HG03097 (cell line): ENCODE results near the gene ANKMY2.
"Not testable (repeated sequence)": the region's sequence is repeated elsewhere in the genome, so short reads cannot be mapped to it uniquely, and the experiment has no call there.

Experiments
- ATAC-seq: cut with Tn5 transposase; IDR thresholded peaks from one replicate; pipeline ENCODE4 v1.9.1; 2021; ENCODE audit not compliant: unreplicated experiment, low FRiP score

ANKMY2 gene

DNA sequence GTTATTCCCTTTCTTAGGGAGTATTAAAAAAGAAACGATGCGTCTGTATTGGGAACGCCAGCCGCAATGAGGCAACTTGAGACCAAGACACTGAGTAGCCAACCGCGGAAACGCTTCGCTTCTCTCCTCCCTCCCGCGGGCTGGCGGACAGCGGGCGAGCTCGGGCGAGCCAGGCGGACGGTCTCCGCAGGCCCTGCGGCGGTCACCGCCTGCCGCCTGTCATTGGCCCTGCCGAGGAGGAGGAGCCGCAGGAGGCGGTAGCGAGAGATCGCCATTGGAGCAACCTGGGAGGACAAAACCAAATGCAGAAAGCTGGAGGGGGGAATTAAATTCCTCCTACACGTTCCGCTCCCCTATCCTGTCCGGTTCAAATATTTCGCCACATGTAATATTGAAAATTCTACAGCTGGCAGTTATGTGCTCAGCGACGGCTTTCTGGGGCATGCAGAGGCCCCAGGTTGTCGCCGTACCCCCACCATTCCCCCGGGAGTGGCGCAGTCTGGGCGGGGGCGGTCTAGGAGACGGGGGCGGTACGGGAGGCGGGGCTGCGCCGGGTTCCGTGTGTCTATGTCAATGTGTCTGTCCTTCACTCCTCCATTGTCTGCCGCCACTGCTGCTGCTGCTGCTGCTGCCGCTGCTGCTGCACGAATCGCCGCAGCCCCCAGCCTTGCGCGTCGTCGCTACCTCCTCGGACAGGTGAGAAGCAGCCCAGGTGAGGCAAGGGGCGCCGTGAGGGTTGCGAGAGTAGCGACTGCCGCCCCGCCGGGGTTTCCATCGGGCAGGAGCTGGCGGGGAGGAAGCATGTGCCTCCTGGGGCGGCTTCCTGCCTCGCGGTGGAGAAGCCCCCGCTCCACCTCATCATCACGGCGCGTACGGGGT is at the start of gene ANKMY2, which contains the start of gene BZW2:
Gene ANKMY2 (minus strand): TSS at position 162 of the 879 bp plus-strand sequence. CDS start 181 bp downstream, outside the sequence.
Gene BZW2 (plus strand): TSS at position 589 of the 879 bp plus-strand sequence. CDS start 19,263 bp downstream, outside the sequence.
- ATAC-seq: peak; percentile 98

DNA sequence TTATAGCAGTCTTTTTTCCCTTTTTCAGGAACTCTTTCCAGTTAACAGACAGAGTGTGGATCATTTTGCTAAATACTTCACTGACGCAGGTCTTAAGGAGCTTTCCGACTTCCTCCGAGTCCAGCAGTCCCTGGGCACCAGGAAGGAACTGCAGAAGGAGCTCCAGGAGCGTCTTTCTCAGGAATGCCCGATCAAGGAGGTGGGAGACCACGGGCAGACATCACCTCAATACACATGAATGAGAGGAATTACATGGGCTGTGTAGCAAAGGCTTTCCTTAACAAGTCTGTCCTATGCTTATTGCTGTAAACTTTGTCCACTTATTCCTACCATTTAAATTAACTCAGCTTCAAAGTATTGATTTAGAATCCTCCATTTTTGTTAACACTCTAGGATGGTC is 49.3 kb upstream of the ANKMY2 start:
- ATAC-seq: no peak

DNA sequence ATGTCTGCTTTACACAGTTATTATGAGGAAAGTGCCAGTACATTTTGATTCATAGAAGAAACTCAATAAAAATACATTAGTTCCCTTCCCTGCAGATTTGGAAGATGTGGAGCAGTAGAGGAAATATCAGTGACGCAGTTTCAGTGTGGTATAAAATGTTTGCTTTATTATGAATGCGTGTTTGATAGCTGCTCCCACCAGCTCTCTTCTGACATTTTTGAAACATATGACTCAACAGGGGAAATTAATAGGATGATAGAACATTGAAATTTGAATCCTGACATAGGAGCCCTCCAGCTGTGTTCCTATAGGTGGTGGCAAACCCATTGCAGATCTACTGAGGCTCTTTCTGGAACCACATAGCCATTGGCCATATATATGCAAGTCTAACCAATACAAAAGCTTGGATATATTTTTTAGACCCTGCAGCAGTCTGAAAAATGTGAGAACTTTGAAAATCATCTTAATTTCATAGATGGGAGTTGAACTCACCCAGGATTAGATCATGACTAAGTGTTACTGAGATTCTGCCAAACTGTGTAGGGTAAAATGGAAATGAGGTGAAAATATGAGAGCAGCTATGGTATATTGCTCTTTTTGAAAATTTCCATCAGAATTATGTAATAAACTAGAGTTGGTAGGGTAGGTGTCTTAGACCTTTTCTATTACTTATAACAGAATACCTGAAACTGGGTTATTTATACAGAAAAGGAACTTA is 48.2 kb upstream of the ANKMY2 start:
- no peak for ATAC-seq

DNA sequence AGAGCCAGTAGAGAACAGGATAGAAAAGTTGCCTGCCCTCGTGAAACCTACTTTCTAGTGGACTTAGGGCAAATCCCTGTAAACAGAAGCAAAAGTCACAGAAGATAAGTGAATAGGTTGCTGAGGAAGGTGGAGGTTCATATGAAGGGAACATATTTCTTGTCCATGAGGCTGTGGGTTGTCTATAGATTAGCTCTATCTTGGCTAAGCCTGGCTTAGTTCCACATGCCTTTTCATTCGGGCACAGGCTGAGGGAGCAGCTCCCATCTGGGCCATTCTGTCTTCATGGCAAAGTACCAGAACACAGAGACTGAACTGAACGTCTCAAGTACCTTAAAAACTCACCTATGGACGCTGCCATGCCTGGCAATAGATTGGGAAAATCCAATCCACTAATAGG is 45.7 kb upstream of the ANKMY2 start:
- no peak for ATAC-seq

DNA sequence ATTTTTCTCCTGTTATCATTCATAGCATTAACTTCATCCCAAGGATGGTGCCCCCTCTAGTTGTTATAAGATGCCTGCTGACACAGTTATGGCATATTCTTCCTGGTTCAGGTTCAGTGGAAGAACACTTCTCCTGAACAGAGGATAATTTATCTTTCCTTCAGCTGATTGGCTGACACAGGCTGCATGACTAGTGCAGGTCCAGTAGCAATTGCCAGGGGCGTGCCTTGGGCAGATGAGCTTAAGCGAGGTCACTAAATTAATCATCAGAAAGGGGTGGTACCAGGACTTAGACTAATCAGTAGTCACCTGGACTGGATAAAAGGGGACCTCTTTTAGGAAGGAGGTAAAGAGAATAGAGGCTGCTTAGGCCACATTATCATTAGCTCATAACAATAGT is 42.7 kb upstream of the ANKMY2 start:
- no peak for ATAC-seq

DNA sequence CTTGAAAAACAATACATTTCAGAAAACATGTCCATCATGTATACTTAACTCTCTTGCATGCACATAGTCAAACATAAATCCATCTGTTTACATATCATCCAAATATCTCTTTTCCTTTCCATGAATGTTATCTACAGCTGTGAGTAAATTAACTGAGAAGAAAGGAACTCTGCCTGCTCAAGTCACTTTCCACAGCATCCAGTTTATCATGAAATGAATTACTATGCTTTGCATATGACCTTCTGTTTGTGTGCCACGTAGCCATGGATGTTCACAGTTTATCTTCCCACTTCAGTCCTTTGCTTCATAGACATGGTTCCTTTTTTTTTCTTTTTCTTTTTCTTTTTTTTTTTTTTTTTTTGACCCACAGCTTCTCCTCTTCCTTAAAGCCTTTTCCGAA is 40.0 kb upstream of the ANKMY2 start:
- ATAC-seq: no peak

DNA sequence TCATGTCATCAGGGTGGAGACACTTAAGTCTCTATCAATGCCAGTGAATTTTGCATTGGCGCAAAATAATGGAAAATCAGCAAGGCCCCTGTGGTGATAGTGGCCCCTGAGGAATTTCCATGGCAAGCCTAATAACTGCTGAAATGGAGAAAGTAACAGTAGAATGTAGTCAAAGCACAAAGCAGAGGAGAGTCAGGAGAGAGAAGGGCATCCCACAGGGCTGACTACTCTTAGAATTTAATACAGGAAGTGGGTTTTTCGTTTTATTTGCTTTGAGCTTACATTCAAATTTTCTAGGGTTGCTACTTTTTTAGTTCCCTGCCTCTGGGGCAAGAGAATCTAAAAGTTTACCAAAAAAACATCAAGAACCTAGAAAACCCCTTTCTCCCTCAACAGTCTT is 39.4 kb upstream of the ANKMY2 start:
- ATAC-seq: no peak

DNA sequence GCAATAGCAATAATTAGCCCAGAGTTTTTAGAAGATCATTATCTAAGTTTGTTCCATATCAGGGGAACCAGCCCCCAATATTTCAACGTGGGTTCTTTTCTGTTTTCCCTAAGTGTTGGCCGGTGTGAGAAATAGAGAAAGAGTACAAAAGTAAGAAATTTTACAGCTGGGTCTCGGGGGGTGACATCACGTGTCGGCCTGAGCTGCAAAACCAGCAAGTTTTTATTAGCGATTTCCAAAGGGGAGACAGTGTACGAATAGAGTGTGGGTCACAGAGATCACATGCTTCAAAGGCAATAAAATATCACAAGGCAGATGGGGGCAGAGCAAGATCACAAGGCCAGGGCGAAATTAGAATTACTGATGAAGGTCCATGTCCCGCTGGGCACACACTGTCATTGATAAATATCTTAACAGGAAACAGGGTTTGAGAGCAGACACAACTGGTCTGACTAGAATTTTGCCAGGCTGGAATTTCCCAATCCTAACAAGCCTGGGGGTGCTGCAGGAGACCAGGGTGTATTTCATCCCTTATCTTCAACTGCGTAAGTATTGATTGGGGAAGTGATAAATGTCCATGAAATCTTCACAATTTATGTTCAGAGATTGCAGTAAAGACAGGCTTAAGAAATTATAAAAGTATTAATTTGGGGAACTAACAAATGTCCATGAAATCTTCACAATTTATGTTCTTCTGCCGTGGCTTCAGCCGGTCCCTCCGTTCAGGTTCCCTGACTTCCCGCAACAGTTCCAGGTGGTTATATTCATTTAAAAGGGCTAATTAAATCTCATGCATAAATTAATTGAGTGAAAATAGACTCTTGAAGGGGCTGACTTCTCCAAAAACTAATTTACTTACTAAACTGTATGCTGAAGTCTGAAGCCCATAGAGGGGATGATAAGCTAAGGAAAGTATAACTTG is 33.4 kb upstream of the ANKMY2 start:
- not testable (repeated sequence) for ATAC-seq

DNA sequence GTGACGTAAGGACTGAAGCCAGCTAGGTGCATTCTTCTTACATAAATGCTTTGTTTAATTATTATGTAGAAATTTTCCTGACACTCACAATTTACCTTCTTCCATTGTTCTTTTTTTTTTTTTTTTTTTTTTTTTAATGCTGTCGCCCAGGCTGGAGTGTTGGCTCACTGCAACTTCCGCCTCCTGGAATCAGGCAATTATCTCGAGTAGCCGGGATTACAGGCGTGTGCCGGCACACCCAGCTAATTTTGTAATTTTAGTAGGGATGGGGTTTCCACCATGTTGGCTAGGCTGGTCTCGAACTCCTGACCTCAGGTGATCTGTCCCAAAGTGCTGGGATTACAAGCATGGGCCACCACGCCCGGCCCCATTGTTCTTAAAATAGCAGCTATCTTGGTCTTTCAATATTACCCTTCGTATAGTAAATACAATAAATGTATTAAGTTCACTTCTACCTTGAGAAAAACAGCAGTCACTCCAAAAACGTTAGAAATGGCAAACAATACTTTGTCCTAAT is 32.5 kb upstream of the ANKMY2 start:
- ATAC-seq: no peak

DNA sequence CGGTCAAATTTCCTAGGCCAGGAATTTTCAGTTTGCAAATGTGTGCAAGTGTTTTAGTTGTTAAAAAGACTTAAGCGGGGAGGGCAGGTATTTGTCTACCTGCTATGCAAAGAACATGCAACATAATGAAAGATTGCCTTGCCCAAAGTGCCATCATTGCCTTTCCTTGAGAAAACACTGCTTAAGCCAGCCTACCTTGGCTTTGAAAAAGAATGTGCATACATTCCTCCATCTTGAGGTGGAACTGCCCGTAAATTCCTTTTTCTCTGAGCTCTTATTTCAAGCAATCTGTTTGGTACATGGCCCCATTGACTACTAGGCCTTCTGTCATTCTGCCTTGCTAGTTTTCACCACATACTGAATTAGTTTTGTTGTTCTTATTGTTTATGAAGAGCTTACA is 29.7 kb upstream of the ANKMY2 start:
- no peak for ATAC-seq

DNA sequence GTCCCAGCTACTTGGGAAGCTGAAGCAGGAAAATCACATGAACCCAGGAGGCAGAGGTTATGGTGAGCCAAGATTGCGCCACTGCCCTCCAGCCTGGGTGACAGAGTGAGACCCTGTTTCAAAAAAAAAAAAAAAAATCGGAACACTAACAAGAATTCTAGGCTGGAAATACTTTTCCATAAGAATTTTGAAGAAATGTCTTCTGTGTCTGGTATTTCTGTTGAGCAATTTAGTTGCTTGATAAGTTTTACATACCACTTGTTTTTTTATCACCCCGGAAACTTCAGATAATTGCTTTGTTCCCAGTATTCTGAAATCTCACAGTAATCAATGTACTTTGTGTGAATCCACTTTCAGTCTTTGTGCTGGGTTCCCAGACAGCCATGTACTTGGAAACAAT is 26.3 kb upstream of the ANKMY2 start:
- ATAC-seq: no peak

DNA sequence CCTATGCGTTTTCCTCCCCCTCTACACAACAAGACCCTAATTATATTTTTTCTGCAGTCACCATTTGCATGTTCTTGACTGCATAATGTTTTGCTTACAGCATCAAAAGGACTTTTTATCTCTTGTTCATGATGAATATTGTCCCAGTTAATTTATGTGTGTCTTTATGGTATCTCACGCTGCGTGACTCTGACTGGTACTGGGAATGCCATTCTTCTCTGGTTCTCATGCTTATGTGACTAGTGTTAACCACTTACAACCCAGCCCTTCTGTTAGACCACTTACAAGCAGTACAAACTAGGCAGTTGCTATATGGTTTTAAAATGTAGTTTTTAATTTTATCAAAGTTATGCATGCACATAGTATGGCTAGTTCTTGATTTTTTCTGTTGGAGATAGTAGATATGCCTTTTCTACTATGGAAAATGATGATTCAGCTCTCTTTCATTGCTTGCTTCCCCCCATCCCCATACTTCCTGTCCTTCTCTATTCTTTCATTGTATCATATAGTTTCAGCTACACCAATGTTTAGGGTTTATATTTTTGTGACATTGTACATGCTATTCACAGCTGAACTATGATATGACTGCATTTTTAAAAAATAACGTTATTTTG is 25.3 kb upstream of the ANKMY2 start:
- no peak for ATAC-seq

DNA sequence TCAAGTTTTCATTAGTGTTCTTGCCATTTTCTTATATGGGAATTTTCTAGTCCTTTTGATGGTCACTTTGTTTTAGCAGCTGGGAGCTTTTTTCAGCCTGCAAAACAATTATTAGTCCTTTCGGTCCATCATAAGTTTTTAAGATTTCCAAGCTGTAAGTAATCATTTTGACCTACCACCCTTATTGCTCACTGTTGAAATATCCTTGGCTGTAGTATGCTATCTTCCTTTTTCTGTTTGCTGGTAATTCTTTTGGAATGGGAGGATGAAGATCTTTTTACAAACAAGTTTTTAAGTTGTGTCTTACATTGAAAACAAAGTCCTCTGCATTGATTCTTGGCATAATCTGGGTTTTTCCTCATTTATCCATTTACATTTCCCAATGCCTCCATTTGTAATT is 24.5 kb upstream of the ANKMY2 start:
- no peak for ATAC-seq

DNA sequence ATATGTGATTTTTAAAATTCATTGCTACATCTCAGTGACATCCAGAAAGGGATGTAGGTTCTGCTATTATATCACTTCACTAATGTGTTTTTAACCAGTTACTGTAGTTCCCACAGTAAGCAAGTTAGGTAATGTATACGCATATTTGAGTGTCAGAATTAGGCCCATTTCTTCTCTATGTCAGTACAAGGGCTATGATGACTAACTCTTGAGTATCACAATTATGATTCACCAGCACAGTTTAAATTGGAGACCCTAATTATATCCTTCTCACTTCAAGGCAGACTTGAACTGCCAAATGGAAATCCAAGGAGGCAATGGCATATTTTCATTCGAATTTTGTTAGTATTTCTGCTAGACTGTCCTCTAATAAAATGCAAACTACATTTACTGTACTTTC is 24.0 kb upstream of the ANKMY2 start:
- ATAC-seq: no peak

DNA sequence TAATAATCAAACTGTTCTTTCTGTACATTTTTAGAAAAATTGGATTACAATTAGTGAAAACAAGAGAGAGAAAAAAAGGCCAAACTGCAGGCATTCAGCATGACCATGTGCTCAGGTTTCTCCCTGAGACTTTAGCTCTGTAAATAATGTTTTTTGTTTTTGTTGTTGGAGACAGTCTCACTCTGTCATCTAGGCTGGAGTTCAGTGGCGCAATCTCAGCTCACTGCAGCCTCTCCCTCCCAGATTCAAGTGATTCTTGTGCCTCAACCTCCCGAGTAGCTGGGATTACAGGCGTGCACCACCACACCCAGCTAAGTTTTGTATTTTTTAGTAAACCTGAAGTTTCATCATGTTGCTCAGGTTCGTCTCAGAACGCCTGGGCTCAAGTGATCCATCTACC is 23.4 kb upstream of the ANKMY2 start:
- ATAC-seq: no peak

DNA sequence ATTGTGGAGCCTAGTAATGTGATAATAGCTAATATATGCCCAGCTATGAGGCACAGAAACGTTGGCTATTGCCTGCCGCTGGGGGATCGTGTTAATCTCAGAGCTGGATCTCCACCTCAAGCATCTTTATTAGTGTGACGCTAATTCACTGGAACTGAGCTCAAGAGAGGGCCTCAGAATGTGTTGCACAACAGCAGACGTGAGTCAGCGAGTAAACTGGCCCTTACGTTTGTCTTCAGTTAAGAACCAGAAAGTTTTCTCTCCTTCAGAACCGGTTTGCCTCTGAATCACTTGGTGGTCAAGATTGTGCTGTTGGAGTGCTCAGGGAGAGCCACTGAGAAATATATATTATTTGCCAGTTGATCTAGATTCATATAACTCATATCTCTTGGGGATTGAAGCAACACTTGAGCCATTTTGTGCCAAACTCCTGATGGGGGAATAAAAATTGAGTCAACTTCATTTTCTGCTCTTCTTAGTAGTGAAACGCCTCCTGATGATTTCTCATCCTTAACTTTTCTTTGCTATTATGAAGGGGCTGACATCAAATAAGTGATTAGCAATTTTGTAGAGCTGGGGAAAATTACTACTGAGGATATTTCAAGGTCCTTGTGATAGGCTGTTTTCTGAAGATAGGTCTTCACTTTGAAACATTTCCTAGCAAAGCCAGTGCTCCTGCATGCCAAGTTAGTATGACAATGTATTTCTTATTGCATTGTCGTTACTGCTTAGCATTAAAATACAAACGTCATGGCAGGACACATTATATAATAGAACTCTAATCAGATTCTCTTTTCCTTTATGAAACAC is 22.7 kb upstream of the ANKMY2 start:
- ATAC-seq: no peak

DNA sequence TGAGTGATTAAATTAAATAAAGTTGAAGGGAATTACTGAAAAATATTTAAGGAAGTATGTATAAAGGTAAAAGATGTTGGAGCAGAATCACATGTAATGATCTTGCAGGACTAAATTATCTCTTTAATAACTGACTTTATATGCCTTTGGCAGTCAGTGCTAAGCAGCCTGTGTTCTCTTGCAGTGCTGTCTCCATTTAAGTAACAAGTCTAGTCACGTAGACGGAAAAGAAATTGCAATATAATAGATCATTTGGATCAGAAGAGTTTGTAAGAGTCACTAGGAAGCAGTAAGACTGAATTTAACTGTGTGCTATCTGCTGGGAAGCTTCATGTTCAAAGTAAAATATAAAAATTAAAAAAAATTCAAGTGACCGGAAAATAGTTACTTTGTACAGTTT is 21.8 kb upstream of the ANKMY2 start:
- ATAC-seq: no peak

DNA sequence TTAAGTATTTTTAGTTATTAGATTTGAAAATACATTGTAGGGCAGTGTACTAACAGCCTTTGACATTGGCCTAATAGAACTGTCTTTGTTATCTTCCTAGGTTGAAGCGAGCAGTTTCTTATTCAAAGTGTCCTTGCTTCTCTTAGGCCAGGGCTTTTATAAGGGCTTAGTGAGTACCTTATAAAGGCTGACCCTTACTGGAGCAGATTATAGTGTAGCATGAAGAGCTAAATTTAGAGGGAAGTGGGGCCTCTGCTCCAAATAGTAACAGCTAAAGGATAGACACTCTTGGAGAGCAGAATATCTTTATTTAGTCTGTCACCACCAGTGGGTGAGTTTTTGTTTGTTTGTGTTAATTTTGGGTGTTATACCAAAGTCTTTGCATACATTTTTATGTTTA is 16.4 kb upstream of the ANKMY2 start:
- no peak for ATAC-seq

DNA sequence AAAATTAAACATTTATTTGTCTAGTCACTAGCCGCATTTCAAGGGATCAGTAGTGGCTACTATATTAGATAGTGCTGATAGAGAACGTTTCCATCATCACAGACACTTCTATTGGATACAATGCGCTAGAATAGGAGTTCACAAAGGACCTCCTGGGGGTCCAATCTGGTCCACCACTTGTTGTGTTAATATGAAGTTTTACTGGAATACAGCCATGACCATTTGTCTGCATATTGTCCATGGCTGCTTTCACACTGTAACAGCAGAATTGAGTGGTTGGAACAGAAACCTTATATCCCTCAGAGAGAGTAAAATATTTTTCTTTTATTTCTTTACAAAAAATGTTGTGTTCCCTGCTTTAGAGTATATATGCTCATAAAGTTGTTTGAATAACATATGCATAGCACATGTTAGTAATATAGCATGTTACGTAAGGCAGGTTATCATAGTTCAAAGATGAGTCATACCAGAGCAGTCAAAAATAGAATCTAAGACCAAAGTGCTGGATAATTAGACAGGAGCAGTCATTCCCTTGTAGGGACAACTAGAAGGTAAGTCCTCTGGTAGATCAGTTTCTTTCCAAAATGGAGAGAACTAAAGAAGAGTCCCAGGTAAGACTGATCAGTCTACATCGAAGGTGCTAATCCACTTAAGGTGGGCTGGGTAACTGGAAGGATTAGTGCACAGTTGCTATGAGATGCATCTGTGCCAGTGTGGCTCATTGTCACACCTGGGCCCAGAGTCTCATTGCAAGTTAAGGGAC is 15.3 kb upstream of the ANKMY2 start:
- no peak for ATAC-seq
